ENCODE results near the gene NEMP1.

GRCh38 chr12:57040750-57041149, 37.8 kb downstream of the NEMP1 start:
- TF ChIP-seq POLR2AphosphoS2 (IDR thresholded peaks at IDR 0.05; ENCODE audit: low read depth, low read length) (no peak), ZFX (CRISPR knock-in tag; IDR thresholded peaks at IDR 0.05; ENCODE audit: low read depth) (no peak), JUNB (CRISPR knock-in tag; IDR thresholded peaks at IDR 0.05; ENCODE audit: borderline replicate concordance) (no peak), SMAD1 (CRISPR knock-in tag; IDR thresholded peaks at IDR 0.05; ENCODE audit: borderline replicate concordance, low read depth) (no peak), NR2C2 (CRISPR knock-in tag; IDR thresholded peaks at IDR 0.05; ENCODE audit: borderline replicate concordance) (no peak)
- TF ChIP-seq, protein P1, sequence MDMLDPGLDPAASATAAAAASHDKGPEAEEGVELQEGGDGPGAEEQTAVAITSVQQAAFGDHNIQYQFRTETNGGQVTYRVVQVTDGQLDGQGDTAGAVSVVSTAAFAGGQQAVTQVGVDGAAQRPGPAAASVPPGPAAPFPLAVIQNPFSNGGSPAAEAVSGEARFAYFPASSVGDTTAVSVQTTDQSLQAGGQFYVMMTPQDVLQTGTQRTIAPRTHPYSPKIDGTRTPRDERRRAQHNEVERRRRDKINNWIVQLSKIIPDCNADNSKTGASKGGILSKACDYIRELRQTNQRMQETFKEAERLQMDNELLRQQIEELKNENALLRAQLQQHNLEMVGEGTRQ (IDR thresholded peaks at IDR 0.05; ENCODE audit: low read depth, low read length) = no peak
- TF ChIP-seq, protein P1 (CRISPR knock-in tag; IDR thresholded peaks at IDR 0.05; ENCODE audit: borderline replicate concordance) = no peak

Data from HepG2 (cell line).